RWPE2 (cell line): ENCODE data around the gene ASAP3.

Experiments used
- ATAC-seq: fragments of 200-7000 bp; cut with Tn5 transposase; 3 replicates; pipeline ENCODE4 v1.9.1; 2021; ENCODE audit warnings: low read depth
- DNase-seq: peaks from one replicate; pipeline ENCODE4 v3.0.0-alpha.2; 2020; ENCODE audit warnings: low spot score
- H3K27ac ChIP-seq: fragments of 450-650 bp; 2 replicates; pipeline ENCODE4 v1.5.1; 2017; ENCODE audit warnings: mild to moderate bottlenecking; ENCODE audit not compliant: poor library complexity, severe bottlenecking
- H3K27me3 ChIP-seq: fragments of 250-450 bp; sonication (Bioruptor Pico); 2 replicates; pipeline ENCODE4 v1.5.1; 2021; ENCODE audit warnings: mild to moderate bottlenecking, moderate library complexity; ENCODE audit not compliant: insufficient read depth, poor library complexity, severe bottlenecking
- H3K36me3 ChIP-seq: fragments of 250-450 bp; sonication (Bioruptor Pico); 2 replicates; pipeline ENCODE4 v1.5.1; 2020; ENCODE audit warnings: low read depth, mild to moderate bottlenecking, moderate library complexity
- H3K4me1 ChIP-seq: fragments of 250-450 bp; sonication (Bioruptor Pico); 2 replicates; pipeline ENCODE4 v1.5.1; 2021; ENCODE audit warnings: mild to moderate bottlenecking, moderate library complexity; ENCODE audit not compliant: insufficient read depth, poor library complexity, severe bottlenecking
- H3K4me3 ChIP-seq: fragments of 250-450 bp; sonication (Bioruptor Pico); 2 replicates; pipeline ENCODE4 v1.5.1; 2021; ENCODE audit warnings: mild to moderate bottlenecking, moderate library complexity; ENCODE audit not compliant: severe bottlenecking
- H3K9me3 ChIP-seq: fragments of 250-450 bp; sonication (Bioruptor Pico); 2 replicates; pipeline ENCODE4 v1.5.1; 2021; ENCODE audit warnings: mild to moderate bottlenecking, moderate library complexity; ENCODE audit not compliant: severe bottlenecking
- TF ChIP-seq, protein P1 (sequence below): fragments of 450-650 bp; IDR thresholded peaks from one replicate; pipeline ENCODE4 v1.5.1; 2017; ENCODE audit warnings: mild to moderate bottlenecking, moderate library complexity; ENCODE audit not compliant: poor library complexity, severe bottlenecking

Gene ASAP3

DNA sequence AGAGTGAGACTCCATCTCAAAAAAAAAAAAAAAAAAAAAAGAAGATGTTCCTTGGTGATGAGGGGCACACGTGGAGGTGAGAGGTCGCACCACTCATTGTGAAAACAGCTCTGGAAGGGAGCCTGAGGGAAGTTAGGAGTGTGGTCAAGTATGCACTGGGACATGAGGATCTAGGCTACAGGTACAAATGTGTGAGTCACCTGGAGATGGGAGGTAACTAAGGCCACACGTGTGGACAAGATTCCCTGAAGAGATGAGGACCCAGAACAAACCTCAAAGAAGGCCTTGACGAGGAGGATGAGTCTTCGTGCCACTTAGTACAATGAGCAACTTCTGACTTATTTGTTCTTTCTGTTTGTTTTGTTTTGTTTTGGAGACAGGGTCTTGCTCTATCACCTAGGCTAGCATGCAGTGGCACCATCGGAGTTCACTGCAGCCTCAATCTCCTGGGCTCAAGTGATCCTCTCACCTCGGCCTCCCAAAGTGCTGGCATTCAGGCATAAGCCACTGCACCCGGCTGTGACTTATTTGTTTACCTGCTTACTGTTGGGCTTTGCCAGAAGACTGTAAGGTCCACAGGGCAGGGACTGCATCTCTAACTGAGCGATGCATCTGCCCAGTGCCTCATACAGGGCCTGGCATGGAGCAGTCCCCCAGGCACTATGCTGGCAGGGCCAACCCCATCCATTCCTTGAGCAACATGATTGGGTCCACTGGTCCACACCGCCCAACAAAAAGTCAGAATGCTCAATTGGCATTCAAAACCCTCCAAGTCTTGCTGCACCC lies 6.4 kb downstream of the ASAP3 start:
- Histone ChIP-seq H3K27me3 (no peaks in the 10 kb centered on the region), H3K4me3 (no peak overlapping the region), H3K9me3 (no peaks in the 10 kb centered on the region), H3K27ac (peak overlapping the region; percentile 88), H3K4me1 (peaks cover 64% of the 10 kb centered on the region), H3K36me3 (no peaks in the 10 kb centered on the region)
- ATAC-seq (peak; percentile 71), DNase-seq (peak; percentile 74)
- TF ChIP-seq, protein P1, sequence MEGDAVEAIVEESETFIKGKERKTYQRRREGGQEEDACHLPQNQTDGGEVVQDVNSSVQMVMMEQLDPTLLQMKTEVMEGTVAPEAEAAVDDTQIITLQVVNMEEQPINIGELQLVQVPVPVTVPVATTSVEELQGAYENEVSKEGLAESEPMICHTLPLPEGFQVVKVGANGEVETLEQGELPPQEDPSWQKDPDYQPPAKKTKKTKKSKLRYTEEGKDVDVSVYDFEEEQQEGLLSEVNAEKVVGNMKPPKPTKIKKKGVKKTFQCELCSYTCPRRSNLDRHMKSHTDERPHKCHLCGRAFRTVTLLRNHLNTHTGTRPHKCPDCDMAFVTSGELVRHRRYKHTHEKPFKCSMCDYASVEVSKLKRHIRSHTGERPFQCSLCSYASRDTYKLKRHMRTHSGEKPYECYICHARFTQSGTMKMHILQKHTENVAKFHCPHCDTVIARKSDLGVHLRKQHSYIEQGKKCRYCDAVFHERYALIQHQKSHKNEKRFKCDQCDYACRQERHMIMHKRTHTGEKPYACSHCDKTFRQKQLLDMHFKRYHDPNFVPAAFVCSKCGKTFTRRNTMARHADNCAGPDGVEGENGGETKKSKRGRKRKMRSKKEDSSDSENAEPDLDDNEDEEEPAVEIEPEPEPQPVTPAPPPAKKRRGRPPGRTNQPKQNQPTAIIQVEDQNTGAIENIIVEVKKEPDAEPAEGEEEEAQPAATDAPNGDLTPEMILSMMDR, result no peak

DNA sequence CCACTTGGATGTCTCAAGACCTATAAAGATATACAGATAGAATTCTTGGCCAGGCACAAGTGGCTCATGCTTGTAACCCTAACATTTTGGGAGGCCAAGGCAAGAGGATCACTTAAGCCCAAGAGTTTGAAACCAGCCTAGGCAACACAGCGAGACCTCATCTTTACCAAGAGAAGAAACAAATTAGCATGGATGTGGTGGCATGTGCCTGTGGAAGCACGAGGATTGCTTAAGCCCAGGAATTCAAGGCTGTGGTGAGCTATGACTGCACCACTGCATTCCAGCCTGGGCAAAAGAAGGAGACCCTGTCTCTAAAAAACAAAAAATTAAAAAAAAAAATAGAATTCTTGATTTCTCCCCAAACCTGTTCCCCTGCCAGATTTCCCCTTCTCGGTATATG lies 8.3 kb downstream of the ASAP3 start:
- ATAC-seq (no peak), DNase-seq (no peak)
- H3K4me3 ChIP-seq, result no peak overlapping the region
- H3K4me1 ChIP-seq, result peaks cover 64% of the 10 kb centered on the region
- H3K9me3 ChIP-seq, result no peaks in the 10 kb centered on the region
- H3K36me3 ChIP-seq, result no peaks in the 10 kb centered on the region
- TF ChIP-seq, protein P1, result no peak
- peak overlapping the region; percentile 88 for H3K27ac ChIP-seq
- H3K27me3 ChIP-seq, result no peaks in the 10 kb centered on the region

DNA sequence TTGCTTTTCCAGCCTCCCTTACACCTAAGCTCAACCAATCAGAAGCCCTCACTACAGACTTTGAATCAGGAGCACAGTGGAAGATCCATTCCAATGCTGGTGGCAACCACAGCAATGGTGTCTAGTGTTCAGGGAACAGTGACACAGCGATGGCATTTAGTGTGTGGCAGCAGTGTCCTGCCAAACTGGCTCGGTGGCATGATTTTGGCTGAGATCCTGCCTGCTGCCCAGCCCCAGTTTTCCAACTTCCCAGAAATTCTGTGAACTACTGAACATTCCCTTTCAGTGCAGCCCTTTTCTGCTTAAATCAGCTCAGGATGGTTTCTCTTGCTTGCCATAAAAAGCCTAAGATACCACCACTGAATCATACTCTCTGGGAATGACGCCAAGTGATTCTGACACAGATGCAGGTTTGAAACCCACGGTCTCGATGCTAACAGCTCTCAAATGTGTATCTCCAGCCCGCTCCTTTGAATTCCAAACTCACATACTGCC lies 8.8 kb downstream of the ASAP3 start:
- Histone ChIP-seq H3K4me3 (no peak overlapping the region), H3K9me3 (no peaks in the 10 kb centered on the region), H3K4me1 (peaks cover 61% of the 10 kb centered on the region), H3K36me3 (no peaks in the 10 kb centered on the region), H3K27me3 (no peaks in the 10 kb centered on the region), H3K27ac (peak overlapping the region; percentile 88)
- DNase-seq, result no peak
- TF ChIP-seq, protein P1, result no peak
- ATAC-seq, result peak; percentile 35

DNA sequence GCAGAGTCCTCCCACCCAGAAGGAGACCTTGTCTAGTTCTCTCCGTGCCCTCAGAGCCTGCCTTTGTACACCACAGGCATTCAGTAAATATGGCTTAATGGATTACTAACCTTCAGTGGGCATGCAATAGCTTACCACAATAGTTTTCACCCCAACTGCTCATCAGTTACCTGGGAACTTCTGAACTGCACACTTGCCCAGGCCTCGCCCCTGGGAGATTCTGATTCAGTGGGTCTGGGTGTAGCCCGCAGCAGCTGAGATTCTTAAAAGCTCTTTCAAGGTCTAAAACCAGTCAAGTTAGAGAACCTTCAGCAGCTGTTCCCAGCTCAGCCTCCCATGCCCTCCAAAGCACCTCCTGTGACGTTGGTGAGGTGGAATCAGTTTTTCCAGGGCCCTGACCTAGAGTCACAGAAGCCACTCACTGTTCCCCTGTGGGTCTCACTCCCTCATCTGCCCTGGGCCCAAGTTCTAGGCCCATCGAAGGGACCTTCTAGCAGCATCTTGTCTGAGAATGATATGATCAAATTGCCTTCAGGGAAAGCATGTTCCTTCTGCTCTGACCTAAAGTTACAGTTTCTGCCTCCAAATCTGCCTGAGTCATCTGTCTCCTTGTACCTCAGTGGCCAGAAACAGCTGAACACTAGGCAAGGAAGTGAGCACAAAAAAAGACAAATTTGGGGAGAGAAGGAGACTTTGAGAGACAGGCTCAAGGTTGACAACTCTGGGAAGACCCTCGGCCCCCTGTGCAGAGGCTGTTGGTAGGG lies 10.8 kb downstream of the ASAP3 start:
- Histone ChIP-seq H3K9me3 (no peaks in the 10 kb centered on the region), H3K27me3 (no peaks in the 10 kb centered on the region), H3K4me3 (no peak overlapping the region), H3K27ac (peak overlapping the region; percentile 88), H3K36me3 (no peaks in the 10 kb centered on the region), H3K4me1 (peaks cover 42% of the 10 kb centered on the region)
- TF ChIP-seq, protein P1, result no peak
- DNase-seq (no peak), ATAC-seq (peak; percentile 64)
